Measurements from ENCODE around the gene AP2A2.

The AP2A2 gene

DNA sequence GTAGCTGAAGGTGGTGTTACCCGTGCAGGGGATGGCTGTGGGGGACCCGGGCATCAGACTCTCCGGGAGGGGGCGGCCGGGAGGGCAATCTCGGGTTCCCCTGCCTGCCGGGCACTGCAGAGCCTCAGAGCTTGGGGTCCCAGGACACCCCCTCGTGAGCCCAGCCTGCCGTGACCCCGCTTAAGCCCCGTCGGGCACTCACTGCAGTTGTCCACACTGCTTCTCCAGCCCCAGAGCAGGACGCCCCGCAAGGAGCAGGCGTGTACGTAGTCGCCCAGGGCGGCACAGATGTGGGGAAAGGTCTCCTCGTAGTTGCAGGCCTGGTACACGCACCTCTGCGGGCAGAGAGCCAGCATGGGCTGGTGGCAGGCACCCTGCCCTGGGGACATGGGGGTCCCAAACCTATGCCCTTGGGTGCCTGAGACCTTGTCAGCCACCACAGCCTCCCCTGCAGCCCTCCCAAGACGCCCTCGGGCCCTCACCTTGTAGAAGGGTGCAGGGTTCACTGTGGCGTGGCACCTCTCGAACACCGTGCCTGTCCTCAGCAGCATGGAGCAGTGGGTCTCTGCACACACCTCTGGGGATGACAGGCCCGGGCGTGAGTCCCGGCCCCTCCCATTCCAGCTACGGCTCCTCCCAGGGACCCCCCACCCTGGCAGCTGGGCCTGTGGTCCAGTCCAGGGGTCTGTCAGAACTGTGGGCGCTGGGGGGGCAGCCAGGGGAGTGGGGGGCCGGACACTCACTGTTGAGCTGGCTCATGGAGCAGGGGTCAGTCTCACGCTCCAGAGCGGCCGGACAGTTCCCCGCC lies 102.0 kb downstream of the AP2A2 start:
- Histone ChIP-seq H3K9me3 (ENCODE audit: control insufficient read depth, insufficient read depth, low read depth, low read length) (no peaks in the 10 kb centered on the region), H3K4me1 (ENCODE audit: control insufficient read depth, insufficient read depth, low read length) (no peaks in the 10 kb centered on the region), H3K27ac (ENCODE audit: extremely low read depth, low read depth, low read length) (no peak overlapping the region), H3K4me3 (ENCODE audit: low read depth, low read length) (no peak overlapping the region), H3K36me3 (ENCODE audit: control insufficient read depth in 2 of 2, insufficient read depth in 1 of 2, low read length in 2 of 2) (no peaks in the 10 kb centered on the region)
- POLR2A ChIA-PET: no interaction called here
- TF ChIP-seq GLIS1 (tag by site-specific recombination; IDR thresholded peaks at IDR 0.05): no peak
- CTCF ChIA-PET: interaction anchor here (0.6 kb wide), 1 partner anchor 11 kb away, joined by 4 read pairs; no protein-coding TSS in a partner anchor

DNA sequence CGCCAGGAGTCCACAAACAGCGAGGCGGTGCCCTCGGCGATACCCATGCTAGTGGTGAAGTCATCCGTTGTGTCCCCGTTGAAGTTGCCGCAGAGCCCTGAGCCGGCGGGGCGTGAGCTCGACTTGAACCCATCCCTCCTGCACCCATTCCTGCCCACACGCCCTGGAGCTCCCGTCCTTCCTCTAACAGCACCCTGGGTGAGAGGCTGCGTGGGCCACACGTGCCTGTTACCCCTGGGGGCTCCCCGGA lies 102.5 kb downstream of the AP2A2 start:
- TF ChIP-seq IKZF3 (tag by site-specific recombination; IDR thresholded peaks at IDR 0.05) (no peak), ZFP41 (tag by site-specific recombination; IDR thresholded peaks at IDR 0.05; ENCODE audit: borderline replicate concordance) (no peak), WT1 (tag by site-specific recombination; IDR thresholded peaks at IDR 0.05) (no peak), ZFP3 (tag by site-specific recombination; IDR thresholded peaks at IDR 0.05; ENCODE audit: low read depth) (no peak), ZNF624 (tag by site-specific recombination; IDR thresholded peaks at IDR 0.05) (no peak), FEZF1 (tag by site-specific recombination; IDR thresholded peaks at IDR 0.05) (no peak), ZNF660 (tag by site-specific recombination; IDR thresholded peaks at IDR 0.05) (no peak), ZNF211 (tag by site-specific recombination; IDR thresholded peaks at IDR 0.05; ENCODE audit: low read depth) (no peak), KLF1 (tag by site-specific recombination; IDR thresholded peaks at IDR 0.05) (no peak), SP7 (tag by site-specific recombination; IDR thresholded peaks at IDR 0.05) (no peak), ZIC2 (tag by site-specific recombination; IDR thresholded peaks at IDR 0.05) (no peak), ZNF292 (tag by site-specific recombination; IDR thresholded peaks at IDR 0.05; ENCODE audit: borderline replicate concordance, low read depth) (no peak), ZNF23 (tag by site-specific recombination; IDR thresholded peaks at IDR 0.05; ENCODE audit: borderline replicate concordance) (no peak)
- TF ChIP-seq, protein P1, sequence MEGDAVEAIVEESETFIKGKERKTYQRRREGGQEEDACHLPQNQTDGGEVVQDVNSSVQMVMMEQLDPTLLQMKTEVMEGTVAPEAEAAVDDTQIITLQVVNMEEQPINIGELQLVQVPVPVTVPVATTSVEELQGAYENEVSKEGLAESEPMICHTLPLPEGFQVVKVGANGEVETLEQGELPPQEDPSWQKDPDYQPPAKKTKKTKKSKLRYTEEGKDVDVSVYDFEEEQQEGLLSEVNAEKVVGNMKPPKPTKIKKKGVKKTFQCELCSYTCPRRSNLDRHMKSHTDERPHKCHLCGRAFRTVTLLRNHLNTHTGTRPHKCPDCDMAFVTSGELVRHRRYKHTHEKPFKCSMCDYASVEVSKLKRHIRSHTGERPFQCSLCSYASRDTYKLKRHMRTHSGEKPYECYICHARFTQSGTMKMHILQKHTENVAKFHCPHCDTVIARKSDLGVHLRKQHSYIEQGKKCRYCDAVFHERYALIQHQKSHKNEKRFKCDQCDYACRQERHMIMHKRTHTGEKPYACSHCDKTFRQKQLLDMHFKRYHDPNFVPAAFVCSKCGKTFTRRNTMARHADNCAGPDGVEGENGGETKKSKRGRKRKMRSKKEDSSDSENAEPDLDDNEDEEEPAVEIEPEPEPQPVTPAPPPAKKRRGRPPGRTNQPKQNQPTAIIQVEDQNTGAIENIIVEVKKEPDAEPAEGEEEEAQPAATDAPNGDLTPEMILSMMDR (tag by site-specific recombination; IDR thresholded peaks at IDR 0.05): no peak
- TF ChIP-seq, protein P2, sequence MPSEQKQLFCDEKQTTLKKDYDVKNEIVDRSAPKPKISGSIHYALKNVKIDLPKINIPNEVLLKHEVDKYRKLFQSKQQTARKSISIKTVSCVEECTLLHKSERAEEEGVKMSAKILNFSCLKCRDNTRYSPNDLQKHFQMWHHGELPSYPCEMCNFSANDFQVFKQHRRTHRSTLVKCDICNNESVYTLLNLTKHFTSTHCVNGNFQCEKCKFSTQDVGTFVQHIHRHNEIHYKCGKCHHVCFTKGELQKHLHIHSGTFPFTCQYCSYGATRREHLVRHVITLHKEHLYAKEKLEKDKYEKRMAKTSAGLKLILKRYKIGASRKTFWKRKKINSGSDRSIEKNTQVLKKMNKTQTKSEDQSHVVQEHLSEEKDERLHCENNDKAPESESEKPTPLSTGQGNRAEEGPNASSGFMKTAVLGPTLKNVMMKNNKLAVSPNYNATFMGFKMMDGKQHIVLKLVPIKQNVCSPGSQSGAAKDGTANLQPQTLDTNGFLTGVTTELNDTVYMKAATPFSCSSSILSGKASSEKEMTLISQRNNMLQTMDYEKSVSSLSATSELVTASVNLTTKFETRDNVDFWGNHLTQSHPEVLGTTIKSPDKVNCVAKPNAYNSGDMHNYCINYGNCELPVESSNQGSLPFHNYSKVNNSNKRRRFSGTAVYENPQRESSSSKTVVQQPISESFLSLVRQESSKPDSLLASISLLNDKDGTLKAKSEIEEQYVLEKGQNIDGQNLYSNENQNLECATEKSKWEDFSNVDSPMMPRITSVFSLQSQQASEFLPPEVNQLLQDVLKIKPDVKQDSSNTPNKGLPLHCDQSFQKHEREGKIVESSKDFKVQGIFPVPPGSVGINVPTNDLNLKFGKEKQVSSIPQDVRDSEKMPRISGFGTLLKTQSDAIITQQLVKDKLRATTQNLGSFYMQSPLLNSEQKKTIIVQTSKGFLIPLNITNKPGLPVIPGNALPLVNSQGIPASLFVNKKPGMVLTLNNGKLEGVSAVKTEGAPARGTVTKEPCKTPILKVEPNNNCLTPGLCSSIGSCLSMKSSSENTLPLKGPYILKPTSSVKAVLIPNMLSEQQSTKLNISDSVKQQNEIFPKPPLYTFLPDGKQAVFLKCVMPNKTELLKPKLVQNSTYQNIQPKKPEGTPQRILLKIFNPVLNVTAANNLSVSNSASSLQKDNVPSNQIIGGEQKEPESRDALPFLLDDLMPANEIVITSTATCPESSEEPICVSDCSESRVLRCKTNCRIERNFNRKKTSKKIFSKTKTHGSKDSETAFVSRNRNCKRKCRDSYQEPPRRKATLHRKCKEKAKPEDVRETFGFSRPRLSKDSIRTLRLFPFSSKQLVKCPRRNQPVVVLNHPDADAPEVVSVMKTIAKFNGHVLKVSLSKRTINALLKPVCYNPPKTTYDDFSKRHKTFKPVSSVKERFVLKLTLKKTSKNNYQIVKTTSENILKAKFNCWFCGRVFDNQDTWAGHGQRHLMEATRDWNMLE (tag by site-specific recombination; conservative IDR thresholded peaks at IDR 0.05; ENCODE audit: low read depth): no peak
- TF ChIP-seq, protein P3, sequence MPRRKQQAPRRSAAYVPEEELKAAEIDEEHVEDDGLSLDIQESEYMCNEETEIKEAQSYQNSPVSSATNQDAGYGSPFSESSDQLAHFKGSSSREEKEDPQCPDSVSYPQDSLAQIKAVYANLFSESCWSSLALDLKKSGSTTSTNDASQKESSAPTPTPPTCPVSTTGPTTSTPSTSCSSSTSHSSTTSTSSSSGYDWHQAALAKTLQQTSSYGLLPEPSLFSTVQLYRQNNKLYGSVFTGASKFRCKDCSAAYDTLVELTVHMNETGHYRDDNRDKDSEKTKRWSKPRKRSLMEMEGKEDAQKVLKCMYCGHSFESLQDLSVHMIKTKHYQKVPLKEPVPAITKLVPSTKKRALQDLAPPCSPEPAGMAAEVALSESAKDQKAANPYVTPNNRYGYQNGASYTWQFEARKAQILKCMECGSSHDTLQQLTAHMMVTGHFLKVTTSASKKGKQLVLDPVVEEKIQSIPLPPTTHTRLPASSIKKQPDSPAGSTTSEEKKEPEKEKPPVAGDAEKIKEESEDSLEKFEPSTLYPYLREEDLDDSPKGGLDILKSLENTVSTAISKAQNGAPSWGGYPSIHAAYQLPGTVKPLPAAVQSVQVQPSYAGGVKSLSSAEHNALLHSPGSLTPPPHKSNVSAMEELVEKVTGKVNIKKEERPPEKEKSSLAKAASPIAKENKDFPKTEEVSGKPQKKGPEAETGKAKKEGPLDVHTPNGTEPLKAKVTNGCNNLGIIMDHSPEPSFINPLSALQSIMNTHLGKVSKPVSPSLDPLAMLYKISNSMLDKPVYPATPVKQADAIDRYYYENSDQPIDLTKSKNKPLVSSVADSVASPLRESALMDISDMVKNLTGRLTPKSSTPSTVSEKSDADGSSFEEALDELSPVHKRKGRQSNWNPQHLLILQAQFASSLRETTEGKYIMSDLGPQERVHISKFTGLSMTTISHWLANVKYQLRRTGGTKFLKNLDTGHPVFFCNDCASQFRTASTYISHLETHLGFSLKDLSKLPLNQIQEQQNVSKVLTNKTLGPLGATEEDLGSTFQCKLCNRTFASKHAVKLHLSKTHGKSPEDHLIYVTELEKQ (tag by site-specific recombination; IDR thresholded peaks at IDR 0.05; ENCODE audit: borderline replicate concordance): no peak
- TF ChIP-seq, protein P4, sequence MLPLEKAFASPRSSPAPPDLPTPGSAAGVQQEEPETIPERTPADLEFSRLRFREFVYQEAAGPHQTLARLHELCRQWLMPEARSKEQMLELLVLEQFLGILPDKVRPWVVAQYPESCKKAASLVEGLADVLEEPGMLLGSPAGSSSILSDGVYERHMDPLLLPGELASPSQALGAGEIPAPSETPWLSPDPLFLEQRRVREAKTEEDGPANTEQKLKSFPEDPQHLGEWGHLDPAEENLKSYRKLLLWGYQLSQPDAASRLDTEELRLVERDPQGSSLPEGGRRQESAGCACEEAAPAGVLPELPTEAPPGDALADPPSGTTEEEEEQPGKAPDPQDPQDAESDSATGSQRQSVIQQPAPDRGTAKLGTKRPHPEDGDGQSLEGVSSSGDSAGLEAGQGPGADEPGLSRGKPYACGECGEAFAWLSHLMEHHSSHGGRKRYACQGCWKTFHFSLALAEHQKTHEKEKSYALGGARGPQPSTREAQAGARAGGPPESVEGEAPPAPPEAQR (tag by site-specific recombination; IDR thresholded peaks at IDR 0.05): no peak
- Histone ChIP-seq H3K4me1 (ENCODE audit: control insufficient read depth, insufficient read depth, low read length) (no peaks in the 10 kb centered on the region), H3K9me3 (ENCODE audit: control insufficient read depth, insufficient read depth, low read depth, low read length) (no peaks in the 10 kb centered on the region), H3K4me3 (ENCODE audit: low read depth, low read length) (no peak overlapping the region), H3K27ac (ENCODE audit: extremely low read depth, low read depth, low read length) (no peak overlapping the region), H3K36me3 (ENCODE audit: control insufficient read depth in 2 of 2, insufficient read depth in 1 of 2, low read length in 2 of 2) (no peaks in the 10 kb centered on the region)
- ChIA-PET CTCF (interaction anchor here (0.6 kb wide), 1 partner anchor 12 kb away, joined by 4 read pairs; no protein-coding TSS in a partner anchor), POLR2A (no interaction called here)
